ENCODE measurements around the gene TAF1. TPM values are rescaled to one million over a fixed set of nuclear protein-coding genes. Genes with fewer than 3 reads are reported as not detected.

Gene TAF1
- total and polyA plus RNA-seq, 9 of the 15 experiments (the other 6 are each of a cell fraction or from before 2014, with no cell fraction given) = 6.4 to 45.1 (median 38.1) TPM

- TF ChIP-seq MEIS2 (IDR thresholded peaks at IDR 0.05; ENCODE audit: partially characterized antibody) (peak; percentile 86), HSF4 (CRISPR knock-in tag; IDR thresholded peaks at IDR 0.05; ENCODE audit: borderline replicate concordance) (no peak), SNRNP70 (optimal IDR thresholded peaks at IDR 0.05; ENCODE audit: low read depth, low read length) (no peak), TEAD4 (IDR thresholded peaks at IDR 0.05; ENCODE audit: low read length) (peak; percentile 72; the same call in 1 of the 2 replicates), TEAD4 (CRISPR knock-in tag; IDR thresholded peaks at IDR 0.05; ENCODE audit: borderline replicate concordance) (no peak), ZNF609 (CRISPR knock-in tag; IDR thresholded peaks at IDR 0.05; ENCODE audit: borderline replicate concordance) (no peak), KHSRP (IDR thresholded peaks at IDR 0.05) (no peak), ZSCAN29 (IDR thresholded peaks at IDR 0.05) (no peak), PCBP1 (IDR thresholded peaks at IDR 0.05; ENCODE audit: low read depth, low read length, poor library complexity, severe bottlenecking) (no peak), ADNP (tag; IDR thresholded peaks at IDR 0.05) (no peak), SOX6 (IDR thresholded peaks at IDR 0.05) (peak; percentile 51; the same call in 1 of the 2 replicates), CTBP1 (IDR thresholded peaks at IDR 0.05; ENCODE audit: borderline replicate concordance) (peak; percentile 52; the same call in 1 of the 2 replicates), GABPB2 (CRISPR knock-in tag; conservative IDR thresholded peaks at IDR 0.05) (no peak), ZKSCAN1 (IDR thresholded peaks at IDR 0.05; ENCODE audit: low read depth, low read length) (peak; percentile 89; the same call in 1 of the 2 replicates), SMARCE1 (IDR thresholded peaks at IDR 0.05) (peak; percentile 81; the same call in 1 of the 2 replicates), SP2 (IDR thresholded peaks at IDR 0.05; ENCODE audit: extremely low read depth, low read depth, low read length, poor library complexity, severe bottlenecking) (no peak), JUN (IDR thresholded peaks at IDR 0.05; ENCODE audit: borderline replicate concordance, low read depth, low read length) (no peak), JUN (CRISPR knock-in tag; IDR thresholded peaks at IDR 0.05; ENCODE audit: borderline replicate concordance) (no peak), ETS1 (conservative IDR thresholded peaks at IDR 0.05; ENCODE audit: control insufficient read depth, low read depth, low read length) (no peak), TAF15 (IDR thresholded peaks at IDR 0.05; ENCODE audit: low read depth, low read length) (no peak), RBM39 (optimal IDR thresholded peaks at IDR 0.05; ENCODE audit: low read depth, low read length) (no peak)
- TF ChIP-seq, protein P1, sequence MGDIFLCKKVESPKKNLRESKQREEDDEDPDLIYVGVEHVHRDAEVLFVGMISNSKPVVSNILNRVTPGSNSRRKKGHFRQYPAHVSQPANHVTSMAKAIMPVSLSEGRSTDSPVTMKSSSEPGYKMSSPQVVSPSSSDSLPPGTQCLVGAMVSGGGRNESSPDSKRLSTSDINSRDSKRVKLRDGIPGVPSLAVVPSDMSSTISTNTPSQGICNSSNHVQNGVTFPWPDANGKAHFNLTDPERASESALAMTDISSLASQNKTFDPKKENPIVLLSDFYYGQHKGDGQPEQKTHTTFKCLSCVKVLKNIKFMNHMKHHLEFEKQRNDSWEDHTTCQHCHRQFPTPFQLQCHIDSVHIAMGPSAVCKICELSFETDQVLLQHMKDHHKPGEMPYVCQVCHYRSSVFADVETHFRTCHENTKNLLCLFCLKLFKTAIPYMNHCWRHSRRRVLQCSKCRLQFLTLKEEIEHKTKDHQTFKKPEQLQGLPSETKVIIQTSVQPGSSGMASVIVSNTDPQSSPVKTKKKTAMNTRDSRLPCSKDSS (IDR thresholded peaks at IDR 0.05; ENCODE audit: low read depth, partially characterized antibody) = no peak
- TF ChIP-seq, protein P2, sequence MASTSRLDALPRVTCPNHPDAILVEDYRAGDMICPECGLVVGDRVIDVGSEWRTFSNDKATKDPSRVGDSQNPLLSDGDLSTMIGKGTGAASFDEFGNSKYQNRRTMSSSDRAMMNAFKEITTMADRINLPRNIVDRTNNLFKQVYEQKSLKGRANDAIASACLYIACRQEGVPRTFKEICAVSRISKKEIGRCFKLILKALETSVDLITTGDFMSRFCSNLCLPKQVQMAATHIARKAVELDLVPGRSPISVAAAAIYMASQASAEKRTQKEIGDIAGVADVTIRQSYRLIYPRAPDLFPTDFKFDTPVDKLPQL (IDR thresholded peaks at IDR 0.05; ENCODE audit: extremely low read depth, insufficient read length) = no peak
Observed at GRCh38 chrX:71464968-71465367, 98.8 kb downstream of the TAF1 start (continued).

Measured in K562 (cell line).